Tibial artery (tissue), 4 donors: ENCODE data around the gene SLC6A13.

ENCODE experiments used
- DNase-seq, 2 donors: peaks; one replicate each; pipeline ENCODE4 v3.0.0-alpha.2; 2019
- H3K27ac ChIP-seq, 2 donors: fragments of 200-600 bp; sonication (generic) in 1 of 2; 1 replicate in 1 of 2; 2 replicates in 1 of 2; pipeline ENCODE4 v1.5.1; 2018 to 2019; ENCODE audit warnings: mild to moderate bottlenecking in 1 of 2
- H3K27me3 ChIP-seq, 2 donors: fragments of 200-600 bp; sonication (generic) in 1 of 2; one replicate each; pipeline versions ENCODE4 v1.5.1 to v1.6.0; 2016 to 2019
- H3K36me3 ChIP-seq, 3 donors: fragments of 200-600 bp; sonication (generic) in 2 of 3; one replicate each; pipeline ENCODE4 v1.5.1; 2016 to 2019; ENCODE audit warnings: mild to moderate bottlenecking in 2 of 3
- H3K4me1 ChIP-seq, 4 donors: fragments of 200-600 bp; sonication (generic) in 2 of 4; 1 replicate in 3 of 4; 2 replicates in 1 of 4; pipeline ENCODE4 v1.5.1; 2016 to 2019
- H3K4me3 ChIP-seq, 2 donors: fragments of 200-600 bp; sonication (generic) in 1 of 2; 1 replicate in 1 of 2; 2 replicates in 1 of 2; pipeline ENCODE4 v1.5.1; 2018 to 2019; ENCODE audit warnings: mild to moderate bottlenecking in 2 of 2
- H3K9me3 ChIP-seq, 3 donors: fragments of 200-600 bp; sonication (generic) in 1 of 3; one replicate each; pipeline ENCODE4 v1.5.1; 2016 to 2019
- intact Hi-C: fragments of 100-400 bp; cut with DNase I; formaldehyde crosslinking; loops from one replicate; pipeline ENCODE4 v1.15.0; 2023; ENCODE audit warnings: low total_unique reads
- TF ChIP-seq, protein P1 (sequence below), 2 experiments: fragments of 200-600 bp in 1 of 2; fragments of 450-650 bp in 1 of 2; IDR thresholded peaks; one replicate each; pipeline ENCODE4 v1.5.1; 2017 to 2019; ENCODE audit warnings: antibody characterized with exemption in 2 of 2, mild to moderate bottlenecking in 1 of 2, moderate library complexity in 1 of 2

The SLC6A13 gene

GRCh38 chr12:224330-224729 is 38.3 kb downstream of the SLC6A13 start:
- peak in 1 of 2 donors; percentile 11 for DNase-seq
- no peaks in the 10 kb centered on the region for H3K9me3 ChIP-seq
- no peak overlapping the region for H3K27ac ChIP-seq
- intact Hi-C loops: no loop called here
- no peak overlapping the region for H3K4me3 ChIP-seq
- no peaks in the 10 kb centered on the region for H3K36me3 ChIP-seq
- H3K27me3 ChIP-seq: peaks cover 0 to 28% of the 10 kb centered on the region in 2 donors
- peaks cover 0 to 3% (median 0%) of the 10 kb centered on the region in 4 donors for H3K4me1 ChIP-seq
- TF ChIP-seq, protein P1, sequence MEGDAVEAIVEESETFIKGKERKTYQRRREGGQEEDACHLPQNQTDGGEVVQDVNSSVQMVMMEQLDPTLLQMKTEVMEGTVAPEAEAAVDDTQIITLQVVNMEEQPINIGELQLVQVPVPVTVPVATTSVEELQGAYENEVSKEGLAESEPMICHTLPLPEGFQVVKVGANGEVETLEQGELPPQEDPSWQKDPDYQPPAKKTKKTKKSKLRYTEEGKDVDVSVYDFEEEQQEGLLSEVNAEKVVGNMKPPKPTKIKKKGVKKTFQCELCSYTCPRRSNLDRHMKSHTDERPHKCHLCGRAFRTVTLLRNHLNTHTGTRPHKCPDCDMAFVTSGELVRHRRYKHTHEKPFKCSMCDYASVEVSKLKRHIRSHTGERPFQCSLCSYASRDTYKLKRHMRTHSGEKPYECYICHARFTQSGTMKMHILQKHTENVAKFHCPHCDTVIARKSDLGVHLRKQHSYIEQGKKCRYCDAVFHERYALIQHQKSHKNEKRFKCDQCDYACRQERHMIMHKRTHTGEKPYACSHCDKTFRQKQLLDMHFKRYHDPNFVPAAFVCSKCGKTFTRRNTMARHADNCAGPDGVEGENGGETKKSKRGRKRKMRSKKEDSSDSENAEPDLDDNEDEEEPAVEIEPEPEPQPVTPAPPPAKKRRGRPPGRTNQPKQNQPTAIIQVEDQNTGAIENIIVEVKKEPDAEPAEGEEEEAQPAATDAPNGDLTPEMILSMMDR (IDR thresholded peaks at IDR 0.05): no peak

- TF ChIP-seq, protein P1 (IDR thresholded peaks at IDR 0.05): no peak
- H3K27ac ChIP-seq: no peak overlapping the region
- H3K4me1 ChIP-seq: peaks cover 0 to 3% (median 0%) of the 10 kb centered on the region in 4 donors
- intact Hi-C loops: no loop called here
- no peaks in the 10 kb centered on the region for H3K9me3 ChIP-seq
- H3K4me3 ChIP-seq: no peak overlapping the region
- peak in 1 of 2 donors; percentile 3 for DNase-seq
- peaks cover 0 to 33% of the 10 kb centered on the region in 2 donors for H3K27me3 ChIP-seq
- no peaks in the 10 kb centered on the region for H3K36me3 ChIP-seq
Measured at GRCh38 chr12:223841-224240, 38.8 kb downstream of the SLC6A13 start.

DNA sequence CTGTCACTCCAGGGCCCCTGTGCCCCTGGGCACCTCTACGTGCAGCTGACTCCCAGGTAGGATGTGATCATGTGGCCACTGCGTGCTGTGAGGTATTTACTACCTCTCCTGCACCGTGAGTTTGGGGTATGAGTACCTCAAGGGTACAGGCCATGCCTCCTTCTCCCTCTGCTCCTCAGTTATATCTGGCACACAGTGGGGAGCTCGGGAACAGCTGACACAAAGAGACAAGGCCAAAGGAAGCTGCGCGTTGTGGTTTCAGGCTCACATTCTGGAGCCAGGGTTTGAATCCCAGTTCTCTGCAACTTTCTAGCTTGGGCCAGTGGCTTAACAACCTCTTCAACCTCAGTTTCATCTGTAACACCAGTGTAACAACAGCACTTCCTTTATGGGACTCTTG is 40.9 kb downstream of the SLC6A13 start:
- intact Hi-C loops: no loop called here
- no peak for DNase-seq
- no peaks in the 10 kb centered on the region for H3K36me3 ChIP-seq
- peaks cover 0 to 3% (median 0%) of the 10 kb centered on the region in 4 donors for H3K4me1 ChIP-seq
- TF ChIP-seq, protein P1 (IDR thresholded peaks at IDR 0.05): no peak
- no peak overlapping the region for H3K27ac ChIP-seq
- no peaks in the 10 kb centered on the region for H3K9me3 ChIP-seq
- H3K27me3 ChIP-seq: peaks cover 0 to 35% of the 10 kb centered on the region in 2 donors
- no peak overlapping the region for H3K4me3 ChIP-seq

GRCh38 chr12:220946-221550 is 41.6 kb downstream of the SLC6A13 start:
- DNase-seq: no peak
- Histone ChIP-seq H3K36me3 (no peaks in the 10 kb centered on the region), H3K4me3 (no peak overlapping the region), H3K4me1 (peaks cover 0 to 3% (median 0%) of the 10 kb centered on the region in 4 donors), H3K9me3 (no peaks in the 10 kb centered on the region), H3K27me3 (peaks cover 0 to 35% of the 10 kb centered on the region in 2 donors), H3K27ac (no peak overlapping the region)
- intact Hi-C loops: no loop called here
- TF ChIP-seq, protein P1 (IDR thresholded peaks at IDR 0.05): no peak

- intact Hi-C loops: no loop called here
- Histone ChIP-seq H3K4me3 (no peak overlapping the region), H3K4me1 (peaks cover 0 to 3% (median 0%) of the 10 kb centered on the region in 4 donors), H3K36me3 (no peaks in the 10 kb centered on the region), H3K9me3 (no peaks in the 10 kb centered on the region), H3K27ac (no peak overlapping the region), H3K27me3 (peaks cover 0 to 35% of the 10 kb centered on the region in 2 donors)
- TF ChIP-seq, protein P1 (IDR thresholded peaks at IDR 0.05): no peak
- DNase-seq: no peak
Measured at GRCh38 chr12:220491-220890, 42.1 kb downstream of the SLC6A13 start.
